ENCODE measurements around the gene SFTA2. TPM values are rescaled to one million over a fixed set of nuclear protein-coding genes. Genes with fewer than 3 reads are reported as not detected.
"Not testable (repeated sequence)": the region's sequence is repeated elsewhere in the genome, so short reads cannot be mapped to it uniquely, and the experiment has no call there.

The SFTA2 gene
- total RNA-seq, 1 donor from 2014 or later, result not detected

DNA sequence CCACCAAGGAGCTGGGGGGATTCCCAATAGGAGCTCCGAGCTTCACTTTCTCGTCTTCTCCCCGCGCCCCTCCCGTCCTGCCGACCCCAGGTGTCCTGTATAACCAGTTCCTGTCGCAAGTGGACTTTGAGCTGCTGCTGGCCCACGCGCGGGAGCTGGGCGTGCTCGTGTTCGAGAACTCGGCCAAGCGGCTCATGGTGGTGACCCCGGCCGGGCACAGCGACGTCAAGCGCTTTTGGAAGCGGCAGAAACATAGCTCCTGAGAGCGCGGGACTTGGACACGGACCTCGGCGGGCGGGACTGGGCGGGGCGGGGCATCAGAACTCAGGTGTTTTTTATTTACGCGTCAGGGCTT, 18.3 kb downstream of the SFTA2 start:
- DNase-seq (ENCODE audit: low spot score), result no peak

DNA sequence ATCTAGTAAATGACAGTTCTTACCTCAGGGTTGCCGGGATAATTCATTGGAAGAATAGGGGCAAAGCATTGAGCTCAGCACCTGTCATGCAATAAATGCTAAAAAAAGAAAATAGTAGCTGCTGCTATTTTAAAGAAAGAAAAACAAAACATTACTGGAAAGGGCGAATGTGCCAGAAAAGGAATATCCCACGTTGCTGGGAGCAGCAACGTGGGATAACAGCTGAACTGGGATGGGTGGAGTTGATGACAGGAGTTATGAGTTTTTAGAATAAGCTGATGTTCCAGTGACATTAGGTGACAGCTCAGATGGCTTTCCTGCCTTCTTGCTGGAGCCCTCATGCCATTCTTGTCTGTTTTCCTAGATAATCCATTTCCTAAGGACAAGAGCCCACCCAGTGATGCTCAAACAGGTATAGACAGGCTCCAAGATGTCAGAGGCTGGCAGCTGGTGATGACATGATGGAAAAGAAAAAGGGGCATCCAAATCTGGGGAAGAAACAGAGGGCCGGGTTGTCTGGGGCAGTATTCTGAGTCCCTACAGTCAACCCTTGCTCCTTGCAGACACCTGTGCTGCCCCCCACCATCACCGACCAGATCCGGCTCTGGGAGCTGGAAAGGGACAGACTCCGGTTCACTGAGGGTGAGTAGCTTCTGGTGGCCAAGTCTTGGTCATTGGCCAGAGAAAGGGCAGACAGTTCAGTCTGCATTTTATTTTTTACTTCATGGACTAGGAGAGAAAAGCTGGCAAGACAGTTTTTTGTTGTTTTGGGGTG, 19.0 kb downstream of the SFTA2 start:
- DNase-seq (ENCODE audit: low spot score), result no peak

DNA sequence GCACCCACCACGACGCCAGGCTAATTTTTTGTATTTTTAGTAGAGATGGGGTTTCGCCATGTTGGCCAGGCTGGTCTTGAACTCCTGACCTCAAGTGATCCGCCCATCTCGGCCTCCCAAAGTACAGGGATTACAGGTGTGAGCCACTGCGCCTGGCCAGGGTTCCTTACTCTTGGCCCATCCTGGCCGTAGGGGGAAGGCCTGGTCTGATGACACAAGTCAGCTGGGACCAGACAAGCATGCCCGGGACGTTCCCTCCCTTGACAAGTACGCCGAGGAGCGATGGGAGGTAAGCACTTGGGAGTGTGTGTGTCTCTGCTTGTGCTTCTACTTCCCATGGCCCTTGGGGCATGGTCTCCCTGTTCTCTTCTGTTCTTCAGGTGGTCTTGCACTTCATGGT, 21.5 kb downstream of the SFTA2 start:
- not testable (repeated sequence) for DNase-seq (ENCODE audit: low spot score)

- DNase-seq (ENCODE audit: low spot score), result no peak
Observed at GRCh38 chr6:30908700-30909099, 23.3 kb downstream of the SFTA2 start.

- DNase-seq (ENCODE audit: low spot score), result peak; percentile 98
Observed at GRCh38 chr6:30907758-30908591, 24.0 kb downstream of the SFTA2 start, which contains the start of gene GTF2H4. Gene GTF2H4, plus strand, starts transcription at chr6:30908207.

DNA sequence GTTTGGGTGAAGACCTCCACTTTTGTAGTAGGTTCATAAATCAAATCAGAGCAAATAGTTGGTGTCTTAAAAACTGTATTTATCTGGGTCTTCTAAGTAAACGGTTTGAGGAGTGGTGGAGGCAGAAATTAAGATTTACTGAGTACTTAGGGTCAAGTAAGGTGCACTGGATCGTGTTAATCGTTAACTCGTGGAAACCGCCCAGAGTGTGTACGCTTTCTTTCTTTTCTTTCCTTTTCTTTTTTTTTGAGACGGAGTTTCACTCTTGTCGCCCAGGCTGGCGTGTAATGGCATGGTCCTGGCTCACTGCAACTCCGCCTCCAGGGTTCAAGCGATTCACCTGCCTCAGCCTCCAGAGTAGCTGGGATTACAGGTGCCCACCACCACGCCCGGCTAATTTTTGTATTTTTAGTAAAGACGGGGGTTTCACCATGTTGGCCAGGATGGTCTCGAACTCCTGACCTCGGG, 24.6 kb downstream of the SFTA2 start:
- not testable (repeated sequence) for DNase-seq (ENCODE audit: low spot score)

DNA sequence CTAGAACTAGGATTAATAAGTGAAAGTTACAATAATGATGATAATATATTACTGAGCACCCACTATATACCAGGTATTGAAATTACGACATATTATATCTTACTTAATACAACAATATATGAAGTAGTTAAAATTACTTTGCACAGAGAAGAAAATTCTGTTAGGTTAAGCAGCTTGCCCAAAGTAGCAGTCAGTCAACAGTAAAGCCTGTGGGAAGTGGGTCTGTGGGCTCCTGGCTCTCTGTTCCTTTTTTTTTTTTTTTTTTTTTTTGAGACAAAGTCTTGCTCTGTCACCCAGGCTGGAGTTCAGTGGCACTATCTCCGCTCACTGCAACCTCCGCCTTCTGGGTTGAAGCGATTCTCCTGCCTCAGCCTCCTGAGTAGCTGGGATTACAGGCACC, 28.7 kb downstream of the SFTA2 start:
- no peak for DNase-seq (ENCODE audit: low spot score)

- no peak for DNase-seq (ENCODE audit: low spot score)
Observed at GRCh38 chr6:30902709-30903108, 29.3 kb downstream of the SFTA2 start.

DNA sequence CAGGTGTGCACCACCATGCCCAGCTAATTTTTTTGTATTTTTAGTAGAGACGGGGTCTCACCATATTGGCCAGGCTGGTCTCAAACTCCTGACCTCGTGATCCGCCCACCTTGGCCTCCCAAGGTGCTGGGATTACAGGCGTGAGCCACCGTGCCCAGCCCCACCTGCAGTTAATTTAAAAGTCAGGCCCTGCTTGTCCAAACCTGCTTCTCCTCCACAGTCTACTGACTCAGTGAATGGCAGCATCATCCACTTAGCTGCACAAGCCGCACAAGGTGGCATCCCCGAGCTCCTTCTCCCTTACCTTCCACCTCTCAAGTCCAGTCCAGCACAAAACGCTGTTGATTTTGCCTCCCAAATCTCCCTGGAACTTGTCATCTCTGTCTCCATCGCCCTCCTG, 29.8 kb downstream of the SFTA2 start:
- not testable (repeated sequence) for DNase-seq (ENCODE audit: low spot score)

DNA sequence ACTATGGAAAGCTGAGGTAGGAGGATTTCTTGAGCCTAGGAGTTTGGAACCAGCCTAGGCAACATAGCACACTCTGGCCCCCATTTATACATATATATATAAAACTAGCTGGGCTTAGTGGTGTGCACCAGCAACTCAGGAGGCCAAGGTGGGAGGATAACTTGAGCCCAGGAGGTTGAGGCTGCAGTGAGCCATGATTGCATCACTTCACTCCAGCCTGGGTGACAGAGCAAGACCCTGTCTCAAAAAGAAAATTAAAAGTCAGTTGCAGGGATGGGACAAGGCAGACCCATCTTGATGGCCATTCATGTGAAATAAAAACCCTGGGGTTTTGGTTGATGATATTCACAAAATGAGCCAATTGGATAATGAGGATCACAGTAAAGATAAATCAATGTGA, 30.5 kb downstream of the SFTA2 start:
- DNase-seq (ENCODE audit: low spot score), result no peak

DNA sequence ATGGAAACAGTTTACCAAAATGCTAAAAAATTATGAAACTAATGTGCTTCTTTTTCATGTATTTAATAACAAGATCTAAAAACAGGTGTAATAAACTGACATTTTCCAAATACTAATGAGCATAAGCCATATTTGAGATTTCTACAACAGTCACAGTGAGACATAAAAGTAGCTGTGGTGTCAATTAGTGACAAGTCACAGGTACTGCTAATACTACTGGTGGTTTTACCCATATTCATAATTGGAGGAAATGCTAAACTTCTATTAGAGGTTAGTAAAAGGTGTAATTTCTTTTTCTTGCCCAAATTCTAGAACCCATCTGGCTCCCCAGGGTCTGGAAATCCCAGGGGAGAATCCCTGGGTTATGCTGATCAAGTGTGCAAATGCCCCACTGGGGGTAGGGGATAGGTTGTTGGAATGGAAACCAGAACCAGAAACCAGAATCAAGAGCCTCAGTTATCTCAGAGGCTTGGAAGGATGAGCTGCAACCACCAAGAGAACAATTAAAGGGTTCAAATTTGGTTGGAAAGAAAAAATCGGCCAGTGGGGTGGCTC, 31.0 kb downstream of the SFTA2 start:
- DNase-seq (ENCODE audit: low spot score), result no peak

GRCh38 chr6:30898750-30899360, 33.1 kb downstream of the SFTA2 start:
- DNase-seq (ENCODE audit: low spot score), result no peak

DNA sequence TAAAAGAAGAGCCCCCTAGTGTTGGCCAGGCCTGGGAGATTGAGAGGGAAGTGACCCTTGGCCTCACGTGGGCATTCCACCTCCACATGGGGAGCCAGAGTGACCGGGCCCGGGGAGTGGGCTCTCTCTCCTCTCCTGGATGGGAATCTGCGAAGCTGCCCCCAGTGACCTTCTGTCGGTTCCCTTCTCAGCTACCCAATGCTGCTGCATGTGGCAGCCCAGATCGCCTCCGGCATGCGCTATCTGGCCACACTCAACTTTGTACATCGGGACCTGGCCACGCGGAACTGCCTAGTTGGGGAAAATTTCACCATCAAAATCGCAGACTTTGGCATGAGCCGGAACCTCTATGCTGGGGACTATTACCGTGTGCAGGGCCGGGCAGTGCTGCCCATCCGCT, 34.1 kb downstream of the SFTA2 start:
- no peak for DNase-seq (ENCODE audit: low spot score)

- no peak for DNase-seq (ENCODE audit: low spot score)
Observed at GRCh38 chr6:30896541-30896940, 35.4 kb downstream of the SFTA2 start.

DNA sequence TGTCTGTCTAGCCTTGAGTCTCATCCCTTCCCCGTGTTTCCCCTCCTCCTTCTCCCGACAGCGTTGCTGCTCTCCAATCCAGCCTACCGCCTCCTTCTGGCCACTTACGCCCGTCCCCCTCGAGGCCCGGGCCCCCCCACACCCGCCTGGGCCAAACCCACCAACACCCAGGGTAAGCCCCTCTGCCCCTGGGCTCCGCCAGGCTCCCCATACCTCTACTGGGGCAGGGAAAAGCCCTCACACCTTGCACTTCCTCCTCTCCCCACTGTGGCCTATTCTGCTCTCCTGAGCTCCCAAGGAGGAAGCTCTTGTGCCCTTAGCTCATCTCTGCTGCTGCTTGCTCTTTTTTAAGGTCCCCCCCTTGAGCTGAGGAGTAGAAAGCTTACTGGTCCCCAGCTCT, 36.6 kb downstream of the SFTA2 start:
- no peak for DNase-seq (ENCODE audit: low spot score)

GRCh38 chr6:30894935-30895334, 37.0 kb downstream of the SFTA2 start:
- no peak for DNase-seq (ENCODE audit: low spot score)

DNA sequence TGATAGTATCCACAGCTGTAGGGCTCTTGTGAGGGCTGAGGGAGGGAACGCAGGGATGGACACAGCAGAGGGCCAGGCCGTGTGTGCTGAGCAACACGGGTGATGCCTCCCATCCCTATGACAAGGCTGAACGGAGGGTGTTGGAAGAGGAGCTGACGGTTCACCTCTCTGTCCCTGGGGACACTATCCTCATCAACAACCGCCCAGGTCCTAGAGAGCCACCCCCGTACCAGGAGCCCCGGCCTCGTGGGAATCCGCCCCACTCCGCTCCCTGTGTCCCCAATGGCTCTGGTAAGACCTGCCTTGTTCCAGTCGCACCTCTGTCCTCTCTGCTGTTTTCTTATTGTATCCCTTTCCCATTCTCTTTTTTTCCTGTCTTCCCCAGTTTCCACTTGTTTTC, 37.6 kb downstream of the SFTA2 start:
- no peak for DNase-seq (ENCODE audit: low spot score)

DNA sequence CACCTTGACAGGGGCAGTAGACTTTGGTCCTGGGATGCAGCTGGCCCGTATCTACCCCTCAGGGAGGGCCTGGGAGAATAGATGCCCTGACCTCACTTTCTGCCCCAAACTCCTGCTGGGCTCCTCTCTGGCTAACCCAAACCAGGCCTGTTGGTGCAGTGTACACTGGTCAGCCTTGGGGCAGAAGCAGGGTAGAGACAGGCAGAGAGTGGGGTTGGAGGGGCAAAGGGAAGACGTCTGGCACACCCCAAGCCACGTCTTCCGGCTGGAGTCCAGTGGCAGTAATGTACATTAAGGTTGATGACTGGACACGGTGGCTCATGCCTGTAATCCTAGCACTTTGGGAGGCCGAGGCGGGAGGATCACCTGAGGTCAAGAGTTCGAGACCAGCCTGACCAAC, 38.3 kb downstream of the SFTA2 start:
- no peak for DNase-seq (ENCODE audit: low spot score)

GRCh38 chr6:30893001-30893591, 38.9 kb downstream of the SFTA2 start:
- DNase-seq (ENCODE audit: low spot score), result no peak

DNA sequence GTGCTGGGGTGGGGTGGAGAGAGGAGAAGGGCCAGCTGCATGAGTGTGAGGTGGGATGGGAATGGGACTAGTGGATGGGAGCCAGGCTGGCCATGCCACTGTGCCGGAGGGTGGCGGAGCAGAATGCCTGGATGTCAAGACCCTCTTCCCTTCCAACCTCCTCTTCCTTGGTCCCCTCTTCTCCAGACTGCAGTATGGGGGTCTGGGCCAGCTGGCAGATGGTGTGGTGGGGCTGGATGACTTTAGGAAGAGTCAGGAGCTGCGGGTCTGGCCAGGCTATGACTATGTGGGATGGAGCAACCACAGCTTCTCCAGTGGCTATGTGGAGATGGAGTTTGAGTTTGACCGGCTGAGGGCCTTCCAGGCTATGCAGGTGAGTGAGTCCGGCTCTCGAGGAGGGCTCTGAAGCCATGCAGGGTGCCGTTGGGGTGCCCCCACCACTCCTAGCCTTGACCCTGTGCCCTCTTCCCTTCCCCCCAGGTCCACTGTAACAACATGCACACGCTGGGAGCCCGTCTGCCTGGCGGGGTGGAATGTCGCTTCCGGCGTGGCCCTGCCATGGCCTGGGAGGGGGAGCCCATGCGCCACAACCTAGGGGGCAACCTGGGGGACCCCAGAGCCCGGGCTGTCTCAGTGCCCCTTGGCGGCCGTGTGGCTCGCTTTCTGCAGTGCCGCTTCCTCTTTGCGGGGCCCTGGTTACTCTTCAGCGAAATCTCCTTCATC, 40.0 kb downstream of the SFTA2 start:
- peak; percentile 72 for DNase-seq (ENCODE audit: low spot score)

GRCh38 chr6:30891450-30891723, 40.6 kb downstream of the SFTA2 start:
- peak; percentile 49 for DNase-seq (ENCODE audit: low spot score)

Data from mesenteric fat pad (tissue), 1 donor.